Endothelial cell of umbilical vein (primary cell): ENCODE results near the gene ROCK2. TPM values are rescaled to one million over a fixed set of nuclear protein-coding genes. Genes with fewer than 3 reads are reported as not detected.

ENCODE experiments used
- BruUV-seq: library from RNA; stranded (reverse); fragments of 400-500 nt; replicated peaks from 2 replicates; lab custom pipeline; 2021; lab: Mats Ljungman, UMichigan
- CTCF ChIA-PET: fragments of 300-600, 350-600 bp; sonication (Branson Sonifier 250); formaldehyde crosslinking; loops from one replicate; lab custom pipeline; 2021; ENCODE audit warnings: antibody characterized with exemption, inconsistent platforms; lab: Charles Lee
- POLR2A ChIA-PET: fragments of 300-600, 350-600 bp; sonication (Branson Sonifier 250); formaldehyde crosslinking; loops from one replicate; lab custom pipeline; 2021; ENCODE audit warnings: antibody characterized with exemption, inconsistent platforms; lab: Charles Lee
- DNase-seq: peaks from one replicate; pipeline ENCODE4 v3.0.0-alpha.2; 2011; ENCODE audit warnings: low read depth, low spot score
- FAIRE-seq: peaks from 2 replicates; lab custom pipeline; 2011; peaks lifted over from hg19 to GRCh38; lab: Jason Lieb, UNC
- H2AFZ ChIP-seq: 2 replicates; pipeline ENCODE4 v1.6.0; 2012; ENCODE audit warnings: low read depth, low read length, control low read depth, inconsistent platforms
- H3K27ac ChIP-seq: 2 replicates; pipeline ENCODE4 v1.5.1; 2011; ENCODE audit warnings: low read depth, mild to moderate bottlenecking, control low read depth, low read length, moderate library complexity; ENCODE audit not compliant: insufficient read depth
- H3K27me3 ChIP-seq, 2 experiments: 2 replicates each; pipeline versions ENCODE4 v1.6.0 to v1.6.1; 2011; ENCODE audit warnings: low read length in 2 of 2, mixed read lengths in 1 of 2; ENCODE audit not compliant: control insufficient read depth in 2 of 2, insufficient read depth in 2 of 2
- H3K36me3 ChIP-seq, 2 experiments: 2 replicates in 1 of 2; 3 replicates in 1 of 2; pipeline ENCODE4 v1.5.1; 2011; ENCODE audit warnings: low read length in 2 of 2, mild to moderate bottlenecking in 1 of 2, moderate library complexity in 1 of 2; ENCODE audit not compliant: control insufficient read depth in 2 of 2, insufficient read depth in 2 of 2; ENCODE audit errors: extremely low read depth in 1 of 2
- H3K4me1 ChIP-seq: 3 replicates; pipeline ENCODE4 v1.5.1; 2011; ENCODE audit warnings: mild to moderate bottlenecking, low read length; ENCODE audit not compliant: control insufficient read depth, insufficient read depth; ENCODE audit errors: extremely low read depth
- H3K4me2 ChIP-seq: 2 replicates; pipeline ENCODE4 v1.6.1; 2011; ENCODE audit warnings: low read length, control low read depth, mixed read lengths; ENCODE audit not compliant: insufficient read depth
- H3K4me3 ChIP-seq, 3 experiments: fragments of 200-600 bp in 1 of 3; sonication (generic), shearing (Covaris generic) in 1 of 3; replicated peaks in 1 of 3; 2 replicates each; pipeline ENCODE4 v1.5.1; 2011 to 2016; ENCODE audit warnings: control low read depth in 3 of 3, low read length in 3 of 3, mild to moderate bottlenecking in 2 of 3, inconsistent platforms in 1 of 3, low read depth in 1 of 3, moderate library complexity in 1 of 3; ENCODE audit not compliant: insufficient read depth in 1 of 3
- H3K79me2 ChIP-seq: 2 replicates; pipeline ENCODE4 v1.6.0; 2012; ENCODE audit warnings: low read length, inconsistent platforms; ENCODE audit not compliant: control insufficient read depth, insufficient read depth
- H3K9ac ChIP-seq: replicated peaks from 2 replicates; pipeline ENCODE3; 2011; ENCODE audit warnings: low read length, control low read depth; ENCODE audit not compliant: insufficient read depth; ENCODE audit errors: extremely low read depth
- H3K9me1 ChIP-seq: replicated peaks from 3 replicates; pipeline ENCODE4 v1.6.0; 2011; ENCODE audit warnings: mild to moderate bottlenecking, low read length; ENCODE audit not compliant: control insufficient read depth, insufficient read depth; ENCODE audit errors: extremely low read depth
- H3K9me3 ChIP-seq: replicated peaks from 2 replicates; pipeline ENCODE4 v1.5.1; 2012; ENCODE audit warnings: low read length, inconsistent platforms; ENCODE audit not compliant: control insufficient read depth, insufficient read depth
- H4K20me1 ChIP-seq: replicated peaks from 2 replicates; pipeline ENCODE3; 2011; ENCODE audit warnings: mild to moderate bottlenecking, low read length; ENCODE audit not compliant: control insufficient read depth, insufficient read depth; ENCODE audit errors: extremely low read depth
- CTCF ChIP-seq, 2 donors: IDR thresholded peaks; 1 replicate in 1 of 2; 2 replicates in 1 of 2; pipeline ENCODE4 v1.5.1; 2011; ENCODE audit warnings: low read length in 2 of 2, mild to moderate bottlenecking in 2 of 2, moderate library complexity in 2 of 2, control low read depth in 1 of 2, inconsistent platforms in 1 of 2, low read depth in 1 of 2; ENCODE audit not compliant: insufficient read depth in 1 of 2; ENCODE audit errors: extremely low read depth in 1 of 2
- EZH2 ChIP-seq: IDR thresholded peaks from 2 replicates; pipeline ENCODE4 v1.6.1; 2012; ENCODE audit warnings: borderline replicate concordance, low read depth, mild to moderate bottlenecking, moderate library complexity, low read length, inconsistent platforms; ENCODE audit not compliant: severe bottlenecking
- FOS ChIP-seq: IDR thresholded peaks from 2 replicates; pipeline ENCODE4 v1.6.1; 2011; ENCODE audit warnings: mild to moderate bottlenecking, low read length, moderate library complexity, borderline replicate concordance; ENCODE audit not compliant: insufficient read depth
- GATA2 ChIP-seq: IDR thresholded peaks from 2 replicates; pipeline ENCODE4 v1.7.0; 2011; ENCODE audit warnings: low read depth, mild to moderate bottlenecking, moderate library complexity, mixed read lengths, low read length; ENCODE audit not compliant: insufficient read length, insufficient read depth
- JUN ChIP-seq: IDR thresholded peaks from 2 replicates; pipeline ENCODE4 v1.6.1; 2011; ENCODE audit warnings: borderline replicate concordance, low read depth; ENCODE audit not compliant: insufficient read length, insufficient read depth
- MAX ChIP-seq: IDR thresholded peaks from 2 replicates; pipeline ENCODE4 v1.6.1; 2011; ENCODE audit not compliant: insufficient read depth, insufficient read length
- MYC ChIP-seq: IDR thresholded peaks from one replicate; pipeline ENCODE4 v1.6.1; 2011; ENCODE audit warnings: mild to moderate bottlenecking, low read depth, low read length
- POLR2A ChIP-seq: IDR thresholded peaks from 2 replicates; pipeline ENCODE4 v1.6.1; 2012; ENCODE audit warnings: low read depth, mild to moderate bottlenecking, control low read depth, low read length
- POLR2AphosphoS5 ChIP-seq: IDR thresholded peaks from 2 replicates; pipeline ENCODE4 v1.6.1; 2012; ENCODE audit warnings: low read depth, mild to moderate bottlenecking, control low read depth, low read length, moderate library complexity; ENCODE audit not compliant: insufficient read depth
- dilution Hi-C: fragments of 300-500 bp; cut with MboI; formaldehyde crosslinking; loops from one replicate; pipeline ENCODE4 v1.15.0; 2019; ENCODE audit warnings: low sequenced_read_pairs; ENCODE audit not compliant: extremely low pct_ligation_motif_present
- intact Hi-C: fragments of 100-400 bp; cut with micrococcal nuclease; formaldehyde crosslinking; loops from one replicate; pipeline ENCODE4 v1.10.0; 2022
- polyA plus RNA-seq, 4 experiments: library from polyadenylated mRNA; depleted of rRNA in 3 of 4; stranded (reverse) in 3 of 4; unstranded in 1 of 4; fragments of >200 nt; gene quantifications; 2 replicates each; pipeline versions ENCODE4 v1.2.1 to v1.2.3, GENCODE V29; 2011 to 2012; ENCODE audit warnings: missing spikeins in 1 of 4
- total RNA-seq: library from RNA; stranded (reverse); gene quantifications from 2 replicates; pipeline ENCODE4 v1.2.3, GENCODE V29; 2021

Gene ROCK2
- total and polyA plus RNA-seq, 2 donors (not counting 3 experiments of a cell fraction or from before 2014, with no cell fraction given): 5.2 to 56.5 TPM

- TF ChIP-seq FOS: no peak
- no peak for TF ChIP-seq GATA2
- no peak for TF ChIP-seq CTCF (IDR thresholded peaks at IDR 0.05; ENCODE audit: extremely low read depth in 1 of 2, insufficient read depth in 1 of 2, low read depth in 1 of 2, low read length in 2 of 2)
- TF ChIP-seq JUN: no peak
- no peak for TF ChIP-seq POLR2A
- no peak for TF ChIP-seq MYC
- TF ChIP-seq MAX: no peak
- no peak for TF ChIP-seq POLR2AphosphoS5
- TF ChIP-seq EZH2: no peak
- no peak overlapping the region for H2AFZ ChIP-seq
- no peaks in the 10 kb centered on the region for H3K27me3 ChIP-seq
- intact Hi-C loops: no loop called here
- no peak overlapping the region for H3K4me2 ChIP-seq
- H3K36me3 ChIP-seq: peaks cover 0 to 2% of the 10 kb centered on the region in 2 experiments
- H3K79me2 ChIP-seq: peaks cover 4% of the 10 kb centered on the region
- ChIA-PET CTCF (interaction anchor here (0.6 to 2.6 kb wide), 4 partner anchors 15 to 222 kb away, joined by 3 to 13 read pairs (median 8); a partner anchor contains a TSS), POLR2A (no interaction called here)
- dilution Hi-C loops: no loop called here
- no peak overlapping the region for H3K4me3 ChIP-seq
- DNase-seq (no peak), FAIRE-seq (no peak)
- no peak overlapping the region for H3K27ac ChIP-seq
- no peaks in the 10 kb centered on the region for H4K20me1 ChIP-seq
- H3K4me1 ChIP-seq: peaks cover 9% of the 10 kb centered on the region
- no peaks in the 10 kb centered on the region for H3K9me3 ChIP-seq
- BruUV-seq: no TSS peak
- no peak overlapping the region for H3K9ac ChIP-seq
- no peaks in the 10 kb centered on the region for H3K9me1 ChIP-seq
Observed at GRCh38 chr2:11224887-11225286, 119.5 kb downstream of the ROCK2 start.
